Adrenal gland (tissue), 5 donors: ENCODE measurements around the gene CREBBP.

Experiments used
- CTCF ChIP-seq, 6 experiments: fragments of 450-650 bp in 4 of 6; fragments of 200-600 bp in 2 of 6; sonication (generic) in 1 of 6; IDR thresholded peaks; 1 replicate in 5 of 6; 2 replicates in 1 of 6; pipeline versions ENCODE4 v1.5.1 to v1.8.0; 2016 to 2021; ENCODE audit warnings: antibody characterized with exemption in 6 of 6, mild to moderate bottlenecking in 2 of 6, moderate library complexity in 1 of 6
- POLR2A ChIP-seq, 2 donors: fragments of 450-650 bp; IDR thresholded peaks; one replicate each; pipeline ENCODE4 v1.6.1; 2017; ENCODE audit warnings: antibody characterized with exemption in 2 of 2, mild to moderate bottlenecking in 2 of 2, moderate library complexity in 1 of 2
- donor health status: DM: no; HTN: no; CAD: no.

DNA sequence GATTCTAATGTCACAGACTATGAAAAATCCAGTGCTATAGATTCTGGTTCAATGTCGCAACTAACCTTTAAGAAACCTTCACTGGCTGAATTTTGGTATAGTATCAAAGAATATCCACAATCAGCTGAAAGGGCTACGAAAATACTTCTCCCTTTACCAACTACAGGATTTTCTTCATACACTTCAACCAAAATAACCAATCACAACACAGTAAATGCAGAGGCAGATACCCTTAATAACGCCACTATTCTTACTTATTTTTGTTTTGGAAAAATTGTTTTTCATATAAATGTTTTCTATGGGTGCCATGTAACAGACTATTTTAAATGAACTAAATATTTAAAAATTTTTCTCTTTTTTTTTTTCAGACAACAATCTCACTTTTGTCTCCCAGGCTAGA is 114.3 kb downstream of the CREBBP start:
- no peak for TF ChIP-seq POLR2A (IDR thresholded peaks at IDR 0.05)
- no peak for TF ChIP-seq CTCF (IDR thresholded peaks at IDR 0.05)
